Pancreas (tissue), 10 donors: Measurements from ENCODE around the gene COL20A1. TPM values are rescaled to one million over a fixed set of nuclear protein-coding genes. Genes with fewer than 3 reads are reported as not detected.
A peak's percentile ranks its signal among the peaks of the same experiment; 100 is the strongest.

Source experiments
- ATAC-seq, 4 donors: fragments of 200-7000 bp; cut with Tn5 transposase; one replicate each; pipeline versions ENCODE4 v1.8.0 to v1.9.1; 2020; ENCODE audit warnings: mild to moderate bottlenecking in 4 of 4, moderate library complexity in 4 of 4
- DNase-seq, 6 donors: peaks; one replicate each; pipeline ENCODE4 v3.0.0-alpha.2; 2020
- FAIRE-seq: peaks from 2 replicates; lab custom pipeline; 2012; peaks lifted over from hg19 to GRCh38; lab: Jason Lieb, UNC
- H3K27ac ChIP-seq, 4 donors: fragments of 200-600 bp; sonication (generic); 1 replicate in 3 of 4; 2 replicates in 1 of 4; pipeline versions ENCODE4 v1.5.0 to v1.8.0; 2020
- H3K27me3 ChIP-seq, 4 donors: fragments of 200-600 bp; one replicate each; pipeline ENCODE4 v1.8.0; 2021
- H3K36me3 ChIP-seq, 3 donors: fragments of 200-600 bp; sonication (generic) in 1 of 3; one replicate each; pipeline versions ENCODE4 v1.5.0 to v1.8.0; 2020 to 2021
- H3K4me1 ChIP-seq, 3 donors: fragments of 200-600 bp; one replicate each; pipeline ENCODE4 v1.8.0; 2021
- H3K4me3 ChIP-seq, 4 donors: fragments of 200-600 bp; sonication (generic) in 2 of 4; one replicate each; pipeline versions ENCODE4 v1.5.0 to v1.8.0; 2020 to 2021
- H3K9me3 ChIP-seq, 4 donors: fragments of 200-600 bp; one replicate each; pipeline ENCODE4 v1.8.0; 2021
- CTCF ChIP-seq, 4 donors: fragments of 200-600 bp; sonication (generic) in 3 of 4; IDR thresholded peaks; one replicate each; pipeline versions ENCODE4 v1.5.0 to v1.8.0; 2021; ENCODE audit warnings: antibody characterized with exemption in 4 of 4
- WGBS, 2 donors: extraction: QIAGEN DNeasy Blood & Tissue Kit; methylation state at CpG; one replicate each; pipeline ENCODE4 v1.1.7; 2013; 5-methylcytosine and 5-hydroxymethylcytosine counted together
- intact Hi-C, 3 donors: fragments of 100-400 bp; cut with DNase I; formaldehyde crosslinking; loops; one replicate each; pipeline versions ENCODE4 v1.11.1 to v1.14.2; 2022
- polyA plus RNA-seq, 2 donors: library from polyadenylated mRNA; stranded (reverse); fragments of 200-250 nt; gene quantifications; one replicate each; pipeline ENCODE4 v1.2.3, GENCODE V29; 2013
- total RNA-seq, 6 donors: library from RNA; stranded (reverse); fragmentation: NEBNext Ultra II Directional in 4 of 6; extraction: Animal tissue kit (Norgen Biotek cat#: 25700) in 4 of 6; gene quantifications; one replicate each; pipeline versions ENCODE4 v1.2.1 to v1.2.4, GENCODE V29; 2021 to 2023
- donor health status: healthy with polysubstance abuse.
- donor health status: DM: no; HTN: no; CAD: no; lungs with moderate emphysema.
- donor health status: DM: no; HTN: no; CAD: no.
- donor health status: control.
- donor health status: control.
- donor health status: Bipolar disorder and iron deficiency.
- donor health status: DM: yes; HTN: yes; CAD: no.
- donor health status: DM: no; HTN: no; CAD: no.
- donor health status: DM: no; HTN: no; CAD: no.
- donor health status: DM: yes; HTN: yes; CAD: no.

Gene COL20A1
- total and polyA plus RNA-seq, 8 donors, result 0.05 TPM; not detected in 7

GRCh38 chr20:63311833-63312243 lies 18.9 kb downstream of the COL20A1 start:
- intact Hi-C loops, result no loop called here
- no peak overlapping the region for H3K4me3 ChIP-seq
- H3K27me3 ChIP-seq, result peaks cover 0 to 17% (median 2%) of the 10 kb centered on the region in 4 donors
- ATAC-seq, result no peak
- H3K4me1 ChIP-seq, result no peaks in the 10 kb centered on the region
- FAIRE-seq, result no peak
- no peak overlapping the region for H3K27ac ChIP-seq
- peak in 2 of 6 donors; percentile 12 to 69 for DNase-seq
- H3K9me3 ChIP-seq, result no peaks in the 10 kb centered on the region
- TF ChIP-seq CTCF (IDR thresholded peaks at IDR 0.05), result no peak
- H3K36me3 ChIP-seq, result no peaks in the 10 kb centered on the region
- 38 to 51% methylated on average over 15 to 18 of the region's 18 CpGs for WGBS, 2 donors

DNA sequence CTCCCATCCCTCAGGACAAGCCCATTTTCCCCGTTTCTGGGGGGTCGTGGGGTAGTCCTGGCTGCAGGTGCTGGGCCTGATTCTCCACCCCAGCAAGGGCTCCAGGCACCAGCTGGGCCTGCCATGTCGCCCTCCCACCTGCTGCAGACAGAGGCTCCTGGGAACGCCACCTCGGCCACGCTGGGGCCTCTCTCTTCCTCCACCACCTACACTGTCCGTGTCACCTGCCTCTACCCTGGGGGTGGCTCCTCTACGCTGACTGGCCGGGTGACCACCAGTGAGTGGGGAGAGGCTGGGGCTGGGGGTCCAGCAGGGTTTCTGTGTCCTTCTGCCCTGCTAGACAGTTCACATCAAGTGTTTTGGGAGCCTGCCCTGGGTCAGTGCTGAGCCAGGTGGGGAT lies 19.3 kb downstream of the COL20A1 start:
- Histone ChIP-seq H3K27ac (no peak overlapping the region), H3K4me1 (no peaks in the 10 kb centered on the region), H3K27me3 (peaks cover 0 to 17% (median 2%) of the 10 kb centered on the region in 4 donors), H3K9me3 (no peaks in the 10 kb centered on the region), H3K36me3 (no peaks in the 10 kb centered on the region), H3K4me3 (no peak overlapping the region)
- WGBS, 2 donors, result 42 to 51% methylated on average over 9 of the region's 9 CpGs
- intact Hi-C loops, result no loop called here
- no peak for FAIRE-seq
- no peak for ATAC-seq
- TF ChIP-seq CTCF (IDR thresholded peaks at IDR 0.05), result no peak
- DNase-seq, result peak in 1 of 6 donors; percentile 45

DNA sequence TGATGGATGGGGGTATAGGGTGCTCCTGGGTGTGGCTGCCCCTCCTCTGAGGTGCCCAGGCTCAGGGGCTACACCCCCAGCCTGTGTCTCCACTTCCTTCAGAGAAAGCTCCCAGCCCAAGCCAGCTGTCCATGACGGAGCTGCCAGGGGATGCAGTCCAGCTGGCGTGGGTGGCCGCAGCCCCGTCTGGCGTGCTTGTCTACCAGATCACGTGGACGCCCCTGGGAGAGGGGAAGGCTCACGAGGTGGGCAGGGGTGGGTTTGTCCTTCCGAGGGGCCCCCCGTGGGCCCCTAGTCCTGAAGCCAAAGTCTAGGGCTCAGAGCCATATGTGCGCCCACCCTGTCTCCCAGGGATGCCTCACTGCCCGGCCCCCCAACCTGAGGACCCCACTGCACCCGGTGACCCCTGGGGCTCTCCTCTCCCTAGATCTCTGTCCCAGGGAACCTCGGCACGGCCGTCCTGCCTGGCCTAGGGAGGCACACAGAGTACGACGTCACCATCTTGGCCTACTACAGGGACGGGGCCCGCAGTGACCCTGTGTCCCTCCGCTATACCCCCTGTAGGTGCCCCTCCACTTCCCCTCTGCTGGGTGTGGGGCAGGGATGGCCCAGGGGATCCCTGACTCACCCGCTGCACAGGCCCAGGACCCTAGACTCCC lies 19.8 kb downstream of the COL20A1 start:
- FAIRE-seq (no peak), ATAC-seq (no peak), DNase-seq (peak in 2 of 6 donors; percentile 28 to 71)
- Histone ChIP-seq H3K4me3 (no peak overlapping the region), H3K36me3 (no peaks in the 10 kb centered on the region), H3K27me3 (peaks cover 0 to 14% (median 2%) of the 10 kb centered on the region in 4 donors), H3K9me3 (no peaks in the 10 kb centered on the region), H3K4me1 (no peaks in the 10 kb centered on the region), H3K27ac (no peak overlapping the region)
- intact Hi-C loops, result no loop called here
- WGBS, 2 donors, result 62 to 75% methylated on average over 15 to 22 of the region's 22 CpGs
- no peak for TF ChIP-seq CTCF (IDR thresholded peaks at IDR 0.05)

DNA sequence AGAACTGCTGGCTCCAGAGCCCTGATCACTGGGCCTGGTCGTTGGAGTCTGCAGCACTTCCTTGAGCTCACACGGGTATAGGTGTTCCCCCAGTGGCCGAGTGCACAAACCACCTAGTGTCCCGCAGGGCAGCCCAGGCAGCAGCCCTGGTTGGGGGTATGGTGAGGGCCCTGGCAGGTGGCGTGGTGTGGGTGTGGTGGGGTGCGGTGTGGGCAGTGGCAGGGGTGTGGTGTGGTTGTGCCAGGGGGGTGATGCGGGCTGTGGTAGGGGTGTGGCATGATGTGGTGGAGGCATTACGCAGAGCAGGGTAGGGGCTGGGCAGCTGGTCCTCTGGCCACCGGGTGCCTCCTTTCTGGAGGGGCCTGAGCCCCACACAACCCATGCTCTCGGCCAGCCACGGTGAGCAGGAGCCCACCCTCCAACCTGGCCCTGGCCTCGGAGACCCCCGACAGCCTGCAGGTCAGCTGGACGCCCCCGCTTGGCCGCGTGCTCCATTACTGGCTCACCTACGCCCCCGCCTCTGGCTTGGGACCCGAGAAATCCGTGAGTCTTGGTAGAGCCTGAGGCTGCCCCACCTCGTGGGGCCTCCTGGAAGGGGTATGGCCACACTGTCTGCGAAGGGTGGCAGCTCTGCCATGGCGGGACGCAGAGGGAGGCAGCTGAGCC lies 20.5 kb downstream of the COL20A1 start:
- Histone ChIP-seq H3K9me3 (no peaks in the 10 kb centered on the region), H3K27me3 (peaks cover 0 to 9% (median 2%) of the 10 kb centered on the region in 4 donors), H3K4me3 (no peak overlapping the region), H3K36me3 (no peaks in the 10 kb centered on the region), H3K27ac (no peak overlapping the region), H3K4me1 (no peaks in the 10 kb centered on the region)
- intact Hi-C loops, result no loop called here
- no peak for ATAC-seq
- DNase-seq, result peak in 2 of 6 donors; percentile 23 to 55
- FAIRE-seq, result no peak
- no peak for TF ChIP-seq CTCF (IDR thresholded peaks at IDR 0.05)
- WGBS, 2 donors, result 52 to 62% methylated on average over 21 to 25 of the region's 25 CpGs
